GM12878 (cell line): Measurements from ENCODE around the gene TYK2. TPM values are rescaled to one million over a fixed set of nuclear protein-coding genes. Genes with fewer than 3 reads are reported as not detected.

Experiments
- ASH2L ChIP-seq: fragments of 300-600, 200-600 bp; sonication (generic); IDR thresholded peaks from 2 replicates; pipeline ENCODE4 v1.6.1; 2017; ENCODE audit warnings: low read depth, mild to moderate bottlenecking, borderline replicate concordance
- CBX5 ChIP-seq: sonication (generic); IDR thresholded peaks from 2 replicates; pipeline ENCODE4 v1.6.1; 2016; ENCODE audit warnings: low read depth, moderate library complexity, mild to moderate bottlenecking, inconsistent platforms
- FOXK2 ChIP-seq: fragments of 450-650 bp; IDR thresholded peaks from 2 replicates; pipeline ENCODE4 v1.6.1; 2017; ENCODE audit warnings: mild to moderate bottlenecking, moderate library complexity
- GABPA ChIP-seq: IDR thresholded peaks from 2 replicates; pipeline ENCODE4 v1.6.1; 2014; ENCODE audit warnings: antibody characterized with exemption, low read depth, mild to moderate bottlenecking, inconsistent platforms
- HDGF ChIP-seq: fragments of 450-650 bp; IDR thresholded peaks from 2 replicates; pipeline ENCODE4 v1.6.1; 2016; ENCODE audit warnings: antibody characterized with exemption
- IKZF1 ChIP-seq: fragments of 450-650 bp; conservative IDR thresholded peaks from 2 replicates; pipeline ENCODE4 v1.6.1; 2017; ENCODE audit warnings: antibody characterized with exemption, mild to moderate bottlenecking
- KDM1A ChIP-seq: fragments of 200-600 bp; sonication (generic); IDR thresholded peaks from 2 replicates; pipeline ENCODE4 v1.6.1; 2016; ENCODE audit warnings: borderline replicate concordance
- MEF2B ChIP-seq: fragments of 450-650 bp; IDR thresholded peaks from 2 replicates; pipeline ENCODE4 v1.6.1; 2018; ENCODE audit warnings: mild to moderate bottlenecking, moderate library complexity; ENCODE audit not compliant: partially characterized antibody, poor library complexity, severe bottlenecking
- MTA3 ChIP-seq: IDR thresholded peaks from 2 replicates; pipeline ENCODE4 v1.6.1; 2012; ENCODE audit warnings: low read length, inconsistent platforms, borderline replicate concordance
- MYB ChIP-seq: fragments of 150-350 bp; IDR thresholded peaks from 2 replicates; pipeline ENCODE4 v1.6.1; 2014; ENCODE audit warnings: mild to moderate bottlenecking, low read depth, low read length, borderline replicate concordance
- NFXL1 ChIP-seq: fragments of 450-650 bp; IDR thresholded peaks from 2 replicates; pipeline ENCODE4 v1.6.1; 2017; ENCODE audit warnings: antibody characterized with exemption, mild to moderate bottlenecking, borderline replicate concordance
- POLR2A ChIP-seq: IDR thresholded peaks from 2 replicates; pipeline ENCODE4 v1.6.1; 2011; ENCODE audit warnings: low read depth, mild to moderate bottlenecking, low read length
- RAD51 ChIP-seq: fragments of 450-650 bp; IDR thresholded peaks from 2 replicates; pipeline ENCODE4 v1.6.1; 2016; ENCODE audit warnings: moderate library complexity, mild to moderate bottlenecking, inconsistent platforms
- RBBP5 ChIP-seq: fragments of 200-600 bp; sonication (generic); conservative IDR thresholded peaks from 2 replicates; pipeline ENCODE4 v1.6.1; 2016
- STAT1 ChIP-seq: fragments of 450-650 bp; conservative IDR thresholded peaks from 2 replicates; pipeline ENCODE4 v1.6.1; 2014; ENCODE audit warnings: antibody characterized with exemption, mild to moderate bottlenecking
- SUZ12 ChIP-seq: fragments of 200-600 bp; sonication (generic); IDR thresholded peaks from one replicate; pipeline ENCODE4 v1.6.1; 2018; ENCODE audit warnings: antibody characterized with exemption, mild to moderate bottlenecking; ENCODE audit not compliant: unreplicated experiment
- polyA plus RNA-seq, 11 experiments: library from polyadenylated mRNA; depleted of rRNA in 4 of 11; unstranded in 6 of 11; stranded (reverse) in 5 of 11; fragments of >200 nt; fragmentation: Nextera tagmentation in 4 of 11; fragmentation: Illumina TruSeq in 1 of 11; extraction: Ambion mirVana in 4 of 11; extraction: Trizol in 1 of 11; gene quantifications; 1 replicate in 1 of 11; 2 replicates in 10 of 11; pipeline versions ENCODE4 v1.2.1 to v1.2.3, GENCODE V29; 2011 to 2016; ENCODE audit warnings: inconsistent platforms in 2 of 11, missing spikeins in 2 of 11, low read depth in 1 of 11
- total RNA-seq, 4 experiments: library from RNA; depleted of rRNA in 3 of 4; stranded (reverse); fragments of >200 nt in 3 of 4; fragmentation: Illumina TruSeq in 1 of 4; extraction: Trizol in 1 of 4; gene quantifications; 2 replicates each; pipeline versions ENCODE4 v1.2.1 to v1.2.3, GENCODE V29; 2013 to 2021
- TF ChIP-seq, protein P1 (sequence below): fragments of 450-650 bp; IDR thresholded peaks from 2 replicates; pipeline ENCODE4 v1.6.1; 2017; ENCODE audit warnings: mild to moderate bottlenecking
- TF ChIP-seq, protein P2 (sequence below): IDR thresholded peaks from 2 replicates; pipeline ENCODE4 v1.6.1; 2012; ENCODE audit warnings: low read length, inconsistent platforms
- TF ChIP-seq, protein P3 (sequence below): fragments of 150-350 bp; IDR thresholded peaks from 2 replicates; pipeline ENCODE4 v1.6.1; 2014; ENCODE audit warnings: mild to moderate bottlenecking, low read depth, low read length
- TF ChIP-seq, protein P4 (sequence below): fragments of 450-650 bp; IDR thresholded peaks from 2 replicates; pipeline ENCODE4 v1.6.1; 2017; ENCODE audit warnings: low read depth, mild to moderate bottlenecking, moderate library complexity

The TYK2 gene
- total and polyA plus RNA-seq, 10 of the 15 experiments (the other 5 are each of a cell fraction or from before 2014, with no cell fraction given), result 36.4 to 364 (median 179) TPM

DNA sequence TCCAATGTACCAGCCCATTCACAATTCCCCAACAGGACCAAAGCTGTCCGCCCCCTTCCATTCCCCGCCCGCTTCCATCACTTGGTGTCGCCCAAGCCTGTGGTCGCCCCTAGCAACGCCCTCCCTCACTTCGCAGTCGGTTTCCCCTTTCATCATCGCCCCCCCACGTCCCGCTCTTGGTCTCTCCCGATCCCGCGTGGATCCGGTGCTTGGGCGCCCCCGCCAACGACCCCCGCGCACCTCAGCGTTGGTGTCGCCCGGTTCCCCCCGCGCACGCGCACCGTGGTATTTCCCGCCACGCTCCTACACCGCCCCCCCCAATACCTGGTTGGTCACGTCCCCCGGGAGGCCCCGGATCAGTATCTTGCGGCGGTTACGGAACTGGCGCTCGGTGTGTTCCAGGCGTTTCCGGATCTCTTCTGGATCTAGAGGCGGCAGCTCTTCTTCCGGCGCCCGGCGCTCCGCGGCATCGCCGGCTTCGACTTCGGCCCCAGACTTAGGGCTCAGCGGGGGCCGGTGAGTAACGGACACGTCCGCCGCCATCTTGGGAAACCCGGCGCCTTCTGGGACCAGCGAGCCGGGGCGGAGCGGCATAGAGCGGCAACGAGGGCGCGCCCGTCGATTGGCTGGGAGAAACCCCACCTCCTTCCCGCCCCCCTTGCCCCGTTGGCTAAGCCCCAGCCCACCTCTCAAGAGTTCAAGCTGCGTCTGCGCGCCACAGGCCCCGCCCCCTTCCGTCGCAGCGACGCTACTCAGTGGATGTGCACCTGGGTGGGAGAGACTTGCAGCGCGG lies 47.2 kb downstream of the TYK2 start, which contains the start of gene RAVER1 (continued):
- TF ChIP-seq, protein P1, sequence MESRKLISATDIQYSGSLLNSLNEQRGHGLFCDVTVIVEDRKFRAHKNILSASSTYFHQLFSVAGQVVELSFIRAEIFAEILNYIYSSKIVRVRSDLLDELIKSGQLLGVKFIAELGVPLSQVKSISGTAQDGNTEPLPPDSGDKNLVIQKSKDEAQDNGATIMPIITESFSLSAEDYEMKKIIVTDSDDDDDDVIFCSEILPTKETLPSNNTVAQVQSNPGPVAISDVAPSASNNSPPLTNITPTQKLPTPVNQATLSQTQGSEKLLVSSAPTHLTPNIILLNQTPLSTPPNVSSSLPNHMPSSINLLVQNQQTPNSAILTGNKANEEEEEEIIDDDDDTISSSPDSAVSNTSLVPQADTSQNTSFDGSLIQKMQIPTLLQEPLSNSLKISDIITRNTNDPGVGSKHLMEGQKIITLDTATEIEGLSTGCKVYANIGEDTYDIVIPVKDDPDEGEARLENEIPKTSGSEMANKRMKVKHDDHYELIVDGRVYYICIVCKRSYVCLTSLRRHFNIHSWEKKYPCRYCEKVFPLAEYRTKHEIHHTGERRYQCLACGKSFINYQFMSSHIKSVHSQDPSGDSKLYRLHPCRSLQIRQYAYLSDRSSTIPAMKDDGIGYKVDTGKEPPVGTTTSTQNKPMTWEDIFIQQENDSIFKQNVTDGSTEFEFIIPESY, result peak; percentile 30; the same call in 1 of the 2 replicates
- TF ChIP-seq KDM1A (no peak), SUZ12 (no peak), NFXL1 (no peak), HDGF (0 out of 2 replicates have a peak, but pooled peaks have one; percentile 54), MTA3 (no peak), FOXK2 (peak; percentile 97), MEF2B (peak; percentile 89), RBBP5 (0 out of 2 replicates have a peak, but pooled peaks have one; percentile 36), RAD51 (no peak), IKZF1 (peak; percentile 72), GABPA (no peak), MYB (0 out of 2 replicates have a peak, but pooled peaks have one; percentile 39), STAT1 (peak; percentile 35; the same call in 1 of the 2 replicates), POLR2A (peak; percentile 96), ASH2L (peak; percentile 82; the same call in 1 of the 2 replicates), CBX5 (no peak)
- TF ChIP-seq, protein P2, sequence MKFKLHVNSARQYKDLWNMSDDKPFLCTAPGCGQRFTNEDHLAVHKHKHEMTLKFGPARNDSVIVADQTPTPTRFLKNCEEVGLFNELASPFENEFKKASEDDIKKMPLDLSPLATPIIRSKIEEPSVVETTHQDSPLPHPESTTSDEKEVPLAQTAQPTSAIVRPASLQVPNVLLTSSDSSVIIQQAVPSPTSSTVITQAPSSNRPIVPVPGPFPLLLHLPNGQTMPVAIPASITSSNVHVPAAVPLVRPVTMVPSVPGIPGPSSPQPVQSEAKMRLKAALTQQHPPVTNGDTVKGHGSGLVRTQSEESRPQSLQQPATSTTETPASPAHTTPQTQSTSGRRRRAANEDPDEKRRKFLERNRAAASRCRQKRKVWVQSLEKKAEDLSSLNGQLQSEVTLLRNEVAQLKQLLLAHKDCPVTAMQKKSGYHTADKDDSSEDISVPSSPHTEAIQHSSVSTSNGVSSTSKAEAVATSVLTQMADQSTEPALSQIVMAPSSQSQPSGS, result no peak
- TF ChIP-seq, protein P3, sequence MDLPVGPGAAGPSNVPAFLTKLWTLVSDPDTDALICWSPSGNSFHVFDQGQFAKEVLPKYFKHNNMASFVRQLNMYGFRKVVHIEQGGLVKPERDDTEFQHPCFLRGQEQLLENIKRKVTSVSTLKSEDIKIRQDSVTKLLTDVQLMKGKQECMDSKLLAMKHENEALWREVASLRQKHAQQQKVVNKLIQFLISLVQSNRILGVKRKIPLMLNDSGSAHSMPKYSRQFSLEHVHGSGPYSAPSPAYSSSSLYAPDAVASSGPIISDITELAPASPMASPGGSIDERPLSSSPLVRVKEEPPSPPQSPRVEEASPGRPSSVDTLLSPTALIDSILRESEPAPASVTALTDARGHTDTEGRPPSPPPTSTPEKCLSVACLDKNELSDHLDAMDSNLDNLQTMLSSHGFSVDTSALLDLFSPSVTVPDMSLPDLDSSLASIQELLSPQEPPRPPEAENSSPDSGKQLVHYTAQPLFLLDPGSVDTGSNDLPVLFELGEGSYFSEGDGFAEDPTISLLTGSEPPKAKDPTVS, result no peak
- TF ChIP-seq, protein P4, sequence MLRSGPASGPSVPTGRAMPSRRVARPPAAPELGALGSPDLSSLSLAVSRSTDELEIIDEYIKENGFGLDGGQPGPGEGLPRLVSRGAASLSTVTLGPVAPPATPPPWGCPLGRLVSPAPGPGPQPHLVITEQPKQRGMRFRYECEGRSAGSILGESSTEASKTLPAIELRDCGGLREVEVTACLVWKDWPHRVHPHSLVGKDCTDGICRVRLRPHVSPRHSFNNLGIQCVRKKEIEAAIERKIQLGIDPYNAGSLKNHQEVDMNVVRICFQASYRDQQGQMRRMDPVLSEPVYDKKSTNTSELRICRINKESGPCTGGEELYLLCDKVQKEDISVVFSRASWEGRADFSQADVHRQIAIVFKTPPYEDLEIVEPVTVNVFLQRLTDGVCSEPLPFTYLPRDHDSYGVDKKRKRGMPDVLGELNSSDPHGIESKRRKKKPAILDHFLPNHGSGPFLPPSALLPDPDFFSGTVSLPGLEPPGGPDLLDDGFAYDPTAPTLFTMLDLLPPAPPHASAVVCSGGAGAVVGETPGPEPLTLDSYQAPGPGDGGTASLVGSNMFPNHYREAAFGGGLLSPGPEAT, result peak; percentile 98
